OCI-LY1 (cell line): ENCODE measurements around the gene TMC5.

Experiments used
- H2AFZ ChIP-seq: fragments of 200-600 bp; sonication (generic), shearing (Covaris generic); 2 replicates; pipeline ENCODE4 v1.6.0; 2014; ENCODE audit warnings: antibody characterized with exemption, mild to moderate bottlenecking, low read length
- H3F3A ChIP-seq: fragments of 200-600 bp; sonication (generic), shearing (Covaris generic); 2 replicates; pipeline ENCODE4 v1.6.0; 2014; ENCODE audit warnings: mild to moderate bottlenecking, antibody characterized with exemption, low read length, moderate library complexity; ENCODE audit not compliant: insufficient read depth
- H3K27ac ChIP-seq: fragments of 200-600 bp; sonication (generic); 2 replicates; pipeline ENCODE4 v1.5.1; 2014; ENCODE audit warnings: low read length, mixed run types, mild to moderate bottlenecking, low read depth; ENCODE audit not compliant: poor library complexity, severe bottlenecking
- H3K27me3 ChIP-seq: fragments of 200-600 bp; sonication (generic); 2 replicates; pipeline ENCODE4 v1.6.0; 2014; ENCODE audit warnings: antibody characterized with exemption, mild to moderate bottlenecking, low read length, moderate library complexity; ENCODE audit not compliant: insufficient read depth
- H3K36me3 ChIP-seq: fragments of 200-600 bp; sonication (generic); 2 replicates; pipeline ENCODE4 v1.6.1; 2014; ENCODE audit warnings: mild to moderate bottlenecking, antibody characterized with exemption, low read length, moderate library complexity, mixed read lengths; ENCODE audit not compliant: insufficient read depth
- H3K4me1 ChIP-seq: fragments of 200-600 bp; sonication (generic); 2 replicates; pipeline ENCODE4 v1.5.1; 2014; ENCODE audit warnings: mild to moderate bottlenecking, low read length, moderate library complexity; ENCODE audit not compliant: insufficient read depth, severe bottlenecking
- H3K4me2 ChIP-seq: fragments of 200-600 bp; sonication (generic), shearing (Covaris generic); 2 replicates; pipeline ENCODE4 v1.6.1; 2014; ENCODE audit warnings: low read length
- H3K4me3 ChIP-seq: fragments of 200-600 bp; sonication (generic); 2 replicates; pipeline ENCODE4 v1.5.1; 2014; ENCODE audit warnings: low read length, low read depth, mild to moderate bottlenecking, mixed read lengths; ENCODE audit not compliant: poor library complexity, severe bottlenecking
- H3K79me2 ChIP-seq: fragments of 200-600 bp; shearing (Covaris generic); 2 replicates; pipeline ENCODE4 v1.6.1; 2016; ENCODE audit warnings: mixed run types, low read length, mixed read lengths; ENCODE audit not compliant: insufficient read depth
- H3K9ac ChIP-seq: fragments of 200-600 bp; sonication (generic), shearing (Covaris generic); 2 replicates; pipeline ENCODE4 v1.6.1; 2014; ENCODE audit warnings: mild to moderate bottlenecking, low read length, mixed read lengths
- H3K9me2 ChIP-seq: fragments of 200-600 bp; sonication (generic), shearing (Covaris generic); 2 replicates; pipeline ENCODE4 v1.6.1; 2014; ENCODE audit warnings: low read depth, mild to moderate bottlenecking, low read length, mixed read lengths
- H3K9me3 ChIP-seq: fragments of 200-600 bp; shearing (Covaris generic); 2 replicates; pipeline ENCODE4 v1.6.1; 2014; ENCODE audit warnings: low read length, mixed read lengths
- H4K20me1 ChIP-seq: fragments of 200-600 bp; sonication (generic), shearing (Covaris generic); 2 replicates; pipeline ENCODE4 v1.6.0; 2016; ENCODE audit warnings: mild to moderate bottlenecking, low read length; ENCODE audit not compliant: insufficient read depth
- CTCF ChIP-seq: fragments of 200-600 bp; sonication (generic), shearing (Covaris generic); IDR thresholded peaks from 2 replicates; pipeline ENCODE4 v1.5.1; 2017; ENCODE audit warnings: mild to moderate bottlenecking, antibody characterized with exemption, low read length, moderate library complexity, mixed read lengths
- EZH2 ChIP-seq: fragments of 200-600 bp; sonication (generic), shearing (Covaris generic); IDR thresholded peaks from 2 replicates; pipeline ENCODE4 v1.8.0; 2017; ENCODE audit warnings: borderline replicate concordance, mixed run types, mild to moderate bottlenecking, antibody characterized with exemption, low read length, moderate library complexity, mixed read lengths

Gene TMC5

GRCh38 chr16:19379838-19380237, 37.8 kb upstream of the TMC5 start:
- no peak overlapping the region for H2AFZ ChIP-seq
- no peaks in the 10 kb centered on the region for H3K36me3 ChIP-seq
- no peaks in the 10 kb centered on the region for H3F3A ChIP-seq
- H4K20me1 ChIP-seq = no peaks in the 10 kb centered on the region
- no peak overlapping the region for H3K27ac ChIP-seq
- H3K4me1 ChIP-seq = no peaks in the 10 kb centered on the region
- H3K4me3 ChIP-seq = no peak overlapping the region
- no peaks in the 10 kb centered on the region for H3K27me3 ChIP-seq
- no peaks in the 10 kb centered on the region for H3K9me2 ChIP-seq
- H3K9ac ChIP-seq = no peak overlapping the region
- TF ChIP-seq EZH2 (no peak), CTCF (no peak)
- no peaks in the 10 kb centered on the region for H3K79me2 ChIP-seq
- no peak overlapping the region for H3K4me2 ChIP-seq
- H3K9me3 ChIP-seq = no peaks in the 10 kb centered on the region

- Histone ChIP-seq H3K36me3 (no peaks in the 10 kb centered on the region), H3K27ac (no peak overlapping the region), H3K9ac (no peak overlapping the region), H3F3A (no peaks in the 10 kb centered on the region), H4K20me1 (no peaks in the 10 kb centered on the region), H3K4me1 (no peaks in the 10 kb centered on the region), H2AFZ (no peak overlapping the region), H3K9me3 (no peaks in the 10 kb centered on the region), H3K4me2 (no peak overlapping the region), H3K27me3 (no peaks in the 10 kb centered on the region), H3K9me2 (no peaks in the 10 kb centered on the region), H3K79me2 (no peaks in the 10 kb centered on the region), H3K4me3 (no peak overlapping the region)
- no peak for TF ChIP-seq EZH2
- TF ChIP-seq CTCF = no peak
Observed at GRCh38 chr16:19380328-19380727, 37.4 kb upstream of the TMC5 start.

GRCh38 chr16:19382084-19382801, 35.4 kb upstream of the TMC5 start:
- no peak overlapping the region for H2AFZ ChIP-seq
- no peaks in the 10 kb centered on the region for H3K4me1 ChIP-seq
- no peaks in the 10 kb centered on the region for H3K36me3 ChIP-seq
- H3K27me3 ChIP-seq = no peaks in the 10 kb centered on the region
- no peak overlapping the region for H3K27ac ChIP-seq
- no peaks in the 10 kb centered on the region for H4K20me1 ChIP-seq
- TF ChIP-seq CTCF (no peak), EZH2 (no peak)
- no peaks in the 10 kb centered on the region for H3K9me2 ChIP-seq
- H3K79me2 ChIP-seq = no peaks in the 10 kb centered on the region
- no peak overlapping the region for H3K4me2 ChIP-seq
- no peak overlapping the region for H3K4me3 ChIP-seq
- no peaks in the 10 kb centered on the region for H3F3A ChIP-seq
- H3K9ac ChIP-seq = no peak overlapping the region
- no peaks in the 10 kb centered on the region for H3K9me3 ChIP-seq
